Hepatocyte (in vitro differentiated cells): ENCODE measurements around the gene LSM4. TPM values are rescaled to one million over a fixed set of nuclear protein-coding genes. Genes with fewer than 3 reads are reported as not detected.

Experiments
- DNase-seq: peaks from one replicate; pipeline ENCODE4 v3.0.0-alpha.2; 2016; ENCODE audit warnings: low spot score
- H2AFZ ChIP-seq: fragments of 200-600 bp; sonication (generic); 2 replicates; pipeline ENCODE4 v1.6.0; 2016; ENCODE audit warnings: antibody characterized with exemption, mild to moderate bottlenecking
- H3K27ac ChIP-seq: fragments of 200-600 bp; sonication (generic); 2 replicates; pipeline ENCODE4 v1.5.1; 2016; ENCODE audit warnings: mild to moderate bottlenecking
- H3K27me3 ChIP-seq: fragments of 200-600 bp; sonication (generic); 2 replicates; pipeline ENCODE4 v1.6.1; 2016
- H3K36me3 ChIP-seq: fragments of 200-600 bp; sonication (generic); replicated peaks from 2 replicates; pipeline ENCODE4 v1.5.1; 2016; ENCODE audit warnings: low read depth; ENCODE audit not compliant: insufficient read depth
- H3K4me1 ChIP-seq: fragments of 200-600 bp; sonication (generic); 2 replicates; pipeline ENCODE4 v1.5.1; 2016; ENCODE audit warnings: mild to moderate bottlenecking, moderate library complexity; ENCODE audit not compliant: insufficient read depth
- H3K4me2 ChIP-seq: fragments of 200-600 bp; sonication (generic); 2 replicates; pipeline ENCODE4 v1.6.0; 2016
- H3K4me3 ChIP-seq: fragments of 200-600 bp; sonication (generic); 2 replicates; pipeline ENCODE4 v1.5.1; 2016; ENCODE audit warnings: mild to moderate bottlenecking
- H3K79me2 ChIP-seq: fragments of 200-600 bp; sonication (generic); 2 replicates; pipeline ENCODE4 v1.6.0; 2017; ENCODE audit warnings: mild to moderate bottlenecking
- H3K9me2 ChIP-seq: fragments of 200-600 bp; sonication (generic); replicated peaks from 2 replicates; pipeline ENCODE4 v1.6.0; 2017; ENCODE audit warnings: mild to moderate bottlenecking; ENCODE audit not compliant: insufficient read depth
- H3K9me3 ChIP-seq: fragments of 200-600 bp; sonication (generic); 2 replicates; pipeline ENCODE4 v1.5.1; 2016; ENCODE audit warnings: low read depth, mild to moderate bottlenecking
- H4K20me1 ChIP-seq: fragments of 200-600 bp; sonication (generic); 2 replicates; pipeline ENCODE4 v1.6.0; 2016; ENCODE audit warnings: mild to moderate bottlenecking; ENCODE audit not compliant: insufficient read depth, poor library complexity, severe bottlenecking
- CTCF ChIP-seq: fragments of 200-600 bp; sonication (generic); IDR thresholded peaks from 2 replicates; pipeline ENCODE4 v1.5.1; 2016; ENCODE audit warnings: antibody characterized with exemption, mild to moderate bottlenecking; ENCODE audit not compliant: poor library complexity
- EZH2 ChIP-seq: fragments of 200-600 bp; sonication (generic); IDR thresholded peaks from 2 replicates; pipeline ENCODE4 v1.6.1; 2016; ENCODE audit warnings: antibody characterized with exemption, mild to moderate bottlenecking, borderline replicate concordance
- EZH2phosphoT487 ChIP-seq: fragments of 200-600 bp; sonication (generic); IDR thresholded peaks from one replicate; pipeline ENCODE4 v1.6.1; 2018; ENCODE audit warnings: antibody characterized with exemption, mild to moderate bottlenecking, low read depth, moderate library complexity; ENCODE audit not compliant: unreplicated experiment, severe bottlenecking
- WGBS: methylation state at CpG from one replicate; pipeline ENCODE4 v1.1.6; 2016; ENCODE audit warnings: low lambda C conversion rate; ENCODE audit errors: missing lambda C conversion rate; 5-methylcytosine and 5-hydroxymethylcytosine counted together
- polyA plus RNA-seq: library from polyadenylated mRNA; unstranded; fragments of >200 nt; fragmentation: Nextera tagmentation; extraction: Ambion mirVana; gene quantifications from 2 replicates; pipeline ENCODE4 v1.2.1, GENCODE V29; 2016
- total RNA-seq: library from RNA; depleted of rRNA; stranded (reverse); fragments of >200 nt; gene quantifications from 2 replicates; pipeline ENCODE4 v1.2.3, GENCODE V29; 2014

Gene LSM4
- total and polyA plus RNA-seq, 2 experiments from 2014 or later = 185 to 218 TPM

DNA sequence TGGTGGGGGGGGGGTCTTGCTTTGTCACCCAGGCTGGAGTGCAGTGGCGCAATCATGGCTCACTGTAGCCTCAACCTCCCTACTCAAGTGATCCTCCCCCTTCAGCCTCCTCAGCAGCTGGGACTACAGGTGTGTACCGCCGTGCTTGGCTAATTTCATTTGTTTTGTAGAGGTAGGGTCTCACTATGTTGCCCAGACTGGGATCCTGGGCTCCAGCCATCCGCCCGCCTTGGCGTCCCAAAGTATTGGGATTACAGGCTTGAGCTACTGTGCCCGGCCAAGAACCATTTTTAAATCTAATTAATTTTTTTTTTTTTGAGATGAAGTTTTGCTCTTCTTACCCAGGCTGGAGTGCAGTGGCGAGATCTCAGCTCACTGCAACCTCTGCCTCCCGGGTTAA lies 23.2 kb downstream of the LSM4 start:
- Histone ChIP-seq H3K27me3 (no peaks in the 10 kb centered on the region), H3K79me2 (no peaks in the 10 kb centered on the region), H2AFZ (no peak overlapping the region), H3K9me2 (no peaks in the 10 kb centered on the region), H3K36me3 (no peaks in the 10 kb centered on the region), H4K20me1 (no peaks in the 10 kb centered on the region), H3K9me3 (no peaks in the 10 kb centered on the region), H3K27ac (no peak overlapping the region), H3K4me1 (peaks cover 15% of the 10 kb centered on the region), H3K4me3 (no peak overlapping the region), H3K4me2 (no peak overlapping the region)
- WGBS = 97% methylated on average over 9 of the region's 9 CpGs
- no peak for DNase-seq
- no peak for TF ChIP-seq CTCF
- TF ChIP-seq EZH2phosphoT487 = no peak
- no peak for TF ChIP-seq EZH2

GRCh38 chr19:18298601-18299000 lies 24.3 kb downstream of the LSM4 start:
- H3K9me3 ChIP-seq = no peaks in the 10 kb centered on the region
- H4K20me1 ChIP-seq = no peaks in the 10 kb centered on the region
- WGBS = 89% methylated on average over 6 of the region's 6 CpGs
- no peak overlapping the region for H2AFZ ChIP-seq
- no peaks in the 10 kb centered on the region for H3K9me2 ChIP-seq
- no peak overlapping the region for H3K27ac ChIP-seq
- H3K27me3 ChIP-seq = no peaks in the 10 kb centered on the region
- H3K4me1 ChIP-seq = peaks cover 6% of the 10 kb centered on the region
- no peaks in the 10 kb centered on the region for H3K36me3 ChIP-seq
- no peak for DNase-seq
- no peak overlapping the region for H3K4me2 ChIP-seq
- H3K79me2 ChIP-seq = no peaks in the 10 kb centered on the region
- no peak overlapping the region for H3K4me3 ChIP-seq
- no peak for TF ChIP-seq EZH2phosphoT487
- TF ChIP-seq EZH2 = no peak
- no peak for TF ChIP-seq CTCF

GRCh38 chr19:18297308-18297707 lies 25.6 kb downstream of the LSM4 start:
- TF ChIP-seq EZH2phosphoT487 (no peak), CTCF (no peak)
- H3K36me3 ChIP-seq = no peaks in the 10 kb centered on the region
- no peak for DNase-seq
- no peaks in the 10 kb centered on the region for H4K20me1 ChIP-seq
- WGBS = 41% methylated on average over 4 of the region's 4 CpGs
- peaks cover 7% of the 10 kb centered on the region for H3K4me1 ChIP-seq
- no peaks in the 10 kb centered on the region for H3K9me2 ChIP-seq
- no peak overlapping the region for H3K4me2 ChIP-seq
- H3K4me3 ChIP-seq = no peak overlapping the region
- H3K27ac ChIP-seq = no peak overlapping the region
- H2AFZ ChIP-seq = no peak overlapping the region
- no peaks in the 10 kb centered on the region for H3K79me2 ChIP-seq
- H3K9me3 ChIP-seq = no peaks in the 10 kb centered on the region
- no peaks in the 10 kb centered on the region for H3K27me3 ChIP-seq

GRCh38 chr19:18295034-18295451 lies 27.8 kb downstream of the LSM4 start:
- H3K79me2 ChIP-seq = peaks cover 3% of the 10 kb centered on the region
- H4K20me1 ChIP-seq = no peaks in the 10 kb centered on the region
- no peaks in the 10 kb centered on the region for H3K9me2 ChIP-seq
- H3K4me3 ChIP-seq = no peak overlapping the region
- 100% methylated on average over 2 of the region's 4 CpGs for WGBS
- H3K4me1 ChIP-seq = peaks cover 21% of the 10 kb centered on the region
- H3K4me2 ChIP-seq = no peak overlapping the region
- H3K27me3 ChIP-seq = no peaks in the 10 kb centered on the region
- H2AFZ ChIP-seq = no peak overlapping the region
- no peak overlapping the region for H3K27ac ChIP-seq
- TF ChIP-seq EZH2phosphoT487 (no peak), EZH2 (no peak), CTCF (no peak)
- no peaks in the 10 kb centered on the region for H3K36me3 ChIP-seq
- no peaks in the 10 kb centered on the region for H3K9me3 ChIP-seq
- DNase-seq = no peak
